ENCODE results near the gene KIF1A. TPM values are rescaled to one million over a fixed set of nuclear protein-coding genes. Genes with fewer than 3 reads are reported as not detected.
A peak's percentile ranks its signal among the peaks of the same experiment; 100 is the strongest.

Gene KIF1A
- total and polyA plus RNA-seq, 8 donors = 0.42 to 6.4 (median 1.9) TPM

- ATAC-seq (no peak), DNase-seq (no peak)
- Histone ChIP-seq H3K27ac (no peak overlapping the region), H3K4me1 (peaks cover 0 to 27% of the 10 kb centered on the region in 2 donors), H3K4me3 (no peak overlapping the region), H3K9me3 (no peaks in the 10 kb centered on the region), H3K36me3 (no peaks in the 10 kb centered on the region), H3K27me3 (peaks cover 64 to 100% of the 10 kb centered on the region in 2 donors)
- no peak for TF ChIP-seq CTCF (IDR thresholded peaks at IDR 0.05)
- intact Hi-C loops (cut with DNase I) = no loop called here
These were observed 2.3 kb upstream of the KIF1A start for GRCh38 chr2:240822280-240822847.

- no peak for TF ChIP-seq CTCF (IDR thresholded peaks at IDR 0.05)
These were observed 1.4 kb upstream of the KIF1A start for GRCh38 chr2:240821429-240821778.

GRCh38 chr2:240820607-240821428, 799 bp upstream of the KIF1A start:
- Histone ChIP-seq H3K9me3 (no peaks in the 10 kb centered on the region), H3K4me3 (no peak overlapping the region), H3K27me3 (peaks cover 59 to 96% of the 10 kb centered on the region in 2 donors), H3K36me3 (no peaks in the 10 kb centered on the region), H3K4me1 (peaks cover 0 to 27% of the 10 kb centered on the region in 2 donors), H3K27ac (no peak overlapping the region)
- no peak for TF ChIP-seq CTCF (IDR thresholded peaks at IDR 0.05)
- DNase-seq (peak in 1 of 4 donors; percentile 67), ATAC-seq (no peak)
- intact Hi-C loops (cut with DNase I) = no loop called here

More at GRCh38 chr2:240821429-240821778, 1.4 kb upstream of the KIF1A start:
- no peaks in the 10 kb centered on the region for H3K9me3 ChIP-seq
- H3K27ac ChIP-seq = no peak overlapping the region
- H3K27me3 ChIP-seq = peaks cover 59 to 100% of the 10 kb centered on the region in 2 donors
- ATAC-seq = no peak
- no peak for DNase-seq
- H3K4me3 ChIP-seq = no peak overlapping the region
- intact Hi-C loops (cut with DNase I) = no loop called here
- H3K4me1 ChIP-seq = peaks cover 0 to 27% of the 10 kb centered on the region in 2 donors
- H3K36me3 ChIP-seq = no peaks in the 10 kb centered on the region

- intact Hi-C loops (cut with DNase I) = no loop called here
- peaks cover 59 to 81% of the 10 kb centered on the region in 2 donors for H3K27me3 ChIP-seq
- H3K27ac ChIP-seq = no peak overlapping the region
- no peaks in the 10 kb centered on the region for H3K9me3 ChIP-seq
- ATAC-seq = no peak
- H3K4me3 ChIP-seq = no peak overlapping the region
- no peaks in the 10 kb centered on the region for H3K36me3 ChIP-seq
- no peak for TF ChIP-seq CTCF (IDR thresholded peaks at IDR 0.05)
- no peak for DNase-seq
- peaks cover 0 to 27% of the 10 kb centered on the region in 2 donors for H3K4me1 ChIP-seq
These were observed 727 bp downstream of the KIF1A start for GRCh38 chr2:240819126-240819857.
